GM21576 (cell line): Measurements from ENCODE around the gene BMP2K.

ENCODE experiments used
- ATAC-seq: cut with Tn5 transposase; IDR thresholded peaks from one replicate; pipeline ENCODE4 v1.9.1; 2021; ENCODE audit warnings: mild to moderate bottlenecking, moderate library complexity; ENCODE audit not compliant: unreplicated experiment

Gene BMP2K

GRCh38 chr4:78763763-78764387 lies 12.3 kb upstream of the BMP2K start:
- ATAC-seq = no peak

- ATAC-seq = no peak
Measured at GRCh38 chr4:78764498-78764961, 11.6 kb upstream of the BMP2K start.

DNA sequence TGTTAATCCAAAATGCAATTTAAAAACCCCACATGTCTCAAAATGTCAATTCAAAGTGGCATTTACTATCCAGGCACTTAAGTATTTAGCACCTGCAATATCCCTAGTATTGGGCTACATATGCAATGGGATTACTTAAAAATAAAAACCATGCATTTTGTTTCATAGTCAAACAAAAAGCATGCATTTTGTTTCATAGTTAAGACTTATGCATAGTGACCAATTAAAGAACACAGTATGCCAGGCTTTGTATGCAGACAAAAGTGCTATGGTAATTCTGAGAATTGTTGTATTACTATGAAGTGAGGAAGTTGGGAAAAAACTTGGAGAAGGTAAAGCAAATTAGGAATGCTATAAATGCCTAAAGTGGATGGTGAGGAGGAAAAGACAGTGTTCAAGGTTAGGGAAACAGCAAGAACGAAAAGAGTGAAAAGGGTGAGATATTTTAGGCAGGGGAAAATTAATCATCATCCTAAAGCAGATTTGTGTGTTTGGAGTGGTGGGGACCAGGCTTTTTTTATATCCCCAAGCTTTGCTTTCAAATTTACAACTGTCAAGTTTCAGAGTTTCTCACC lies 10.6 kb upstream of the BMP2K start:
- ATAC-seq = no peak

DNA sequence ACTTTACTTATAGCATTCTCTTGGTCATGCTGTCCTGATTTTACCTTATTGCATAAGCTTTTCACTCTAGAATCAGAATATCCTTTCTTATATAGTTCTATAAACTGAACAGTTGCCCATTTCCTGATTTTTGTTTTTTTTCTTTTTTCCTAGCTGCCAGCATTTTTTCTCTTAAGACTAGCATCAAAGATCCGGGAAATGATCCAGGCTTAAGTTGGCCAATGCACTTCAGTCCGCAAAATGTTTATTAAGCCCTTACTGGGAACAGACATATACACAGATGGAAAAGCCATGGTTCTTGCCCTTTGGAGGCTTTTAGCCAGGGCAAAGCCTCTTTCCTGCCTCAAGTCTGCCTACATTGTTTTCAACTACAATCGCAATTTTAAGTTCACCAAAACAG lies 10.1 kb upstream of the BMP2K start:
- ATAC-seq = no peak

DNA sequence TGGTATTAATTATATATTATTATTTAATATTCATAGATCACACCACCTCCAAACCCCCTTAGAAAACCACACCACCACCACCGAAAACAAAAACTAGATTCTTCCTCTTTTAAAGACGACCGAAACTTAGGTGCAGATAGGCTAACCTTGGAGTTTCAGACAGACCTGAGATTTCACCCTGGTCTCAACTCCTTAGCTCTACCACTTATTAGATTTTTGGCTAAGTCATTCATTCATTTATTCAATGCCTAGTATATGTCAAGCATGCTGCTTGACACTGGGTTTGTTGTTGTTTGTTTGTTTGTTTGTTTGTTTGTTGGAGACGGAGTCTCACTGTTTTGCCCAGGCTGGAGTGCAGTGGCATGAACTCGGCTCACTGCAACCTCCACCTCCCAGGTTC lies 9.5 kb upstream of the BMP2K start:
- peak; percentile 84 for ATAC-seq

DNA sequence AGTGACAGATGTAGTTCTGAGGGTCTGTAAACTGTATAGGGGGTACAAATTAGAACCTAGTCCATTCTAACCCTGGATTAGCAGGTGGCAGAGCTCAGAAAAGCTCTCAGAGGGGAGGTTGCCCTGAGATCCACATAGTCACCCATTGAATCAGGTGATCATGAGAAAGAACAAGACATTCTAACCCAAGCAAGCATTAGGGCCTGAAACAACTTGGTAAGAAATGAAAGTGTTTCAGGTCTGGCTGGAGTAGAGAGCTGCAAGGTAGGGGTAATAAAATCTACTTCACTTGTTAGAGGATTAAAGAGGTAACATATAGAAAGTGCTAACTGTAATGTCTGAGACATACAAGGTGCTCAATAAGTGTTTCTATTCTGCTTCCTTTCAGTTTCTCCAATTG lies 8.8 kb upstream of the BMP2K start:
- peak; percentile 81 for ATAC-seq

DNA sequence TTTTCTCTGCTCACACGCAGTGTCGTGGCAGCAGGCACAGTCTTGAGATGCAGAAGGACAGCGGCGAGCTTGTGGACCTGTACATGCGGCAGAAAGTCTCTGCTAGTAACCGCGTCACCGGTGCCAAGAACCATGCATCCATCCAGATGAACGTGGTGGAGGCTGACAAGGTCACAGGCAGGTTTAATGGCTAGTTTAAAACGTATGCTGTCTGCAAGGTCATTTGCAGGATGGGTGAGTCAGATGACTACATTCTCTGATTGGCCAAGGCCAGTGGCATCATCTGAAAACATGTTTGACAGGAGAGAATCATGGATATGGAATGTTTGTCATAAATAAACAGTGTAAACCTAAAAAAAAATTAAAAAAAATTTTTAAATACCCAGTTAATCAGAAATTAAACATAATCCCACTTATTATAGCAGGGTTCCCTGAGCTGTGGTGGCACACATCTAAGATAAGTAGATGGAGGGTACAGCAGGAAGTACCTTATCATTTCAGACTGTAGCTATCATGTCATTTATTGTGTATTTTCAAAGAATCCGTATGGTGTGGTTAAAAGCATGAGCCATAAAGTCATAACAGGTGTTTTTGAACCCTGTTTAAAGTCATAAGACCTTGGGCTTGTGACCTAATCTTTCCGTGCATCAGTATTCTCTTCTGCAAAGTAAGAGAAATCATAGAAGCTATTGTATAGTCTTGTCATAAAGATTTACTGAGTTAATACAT lies 7.5 kb upstream of the BMP2K start:
- no peak for ATAC-seq

DNA sequence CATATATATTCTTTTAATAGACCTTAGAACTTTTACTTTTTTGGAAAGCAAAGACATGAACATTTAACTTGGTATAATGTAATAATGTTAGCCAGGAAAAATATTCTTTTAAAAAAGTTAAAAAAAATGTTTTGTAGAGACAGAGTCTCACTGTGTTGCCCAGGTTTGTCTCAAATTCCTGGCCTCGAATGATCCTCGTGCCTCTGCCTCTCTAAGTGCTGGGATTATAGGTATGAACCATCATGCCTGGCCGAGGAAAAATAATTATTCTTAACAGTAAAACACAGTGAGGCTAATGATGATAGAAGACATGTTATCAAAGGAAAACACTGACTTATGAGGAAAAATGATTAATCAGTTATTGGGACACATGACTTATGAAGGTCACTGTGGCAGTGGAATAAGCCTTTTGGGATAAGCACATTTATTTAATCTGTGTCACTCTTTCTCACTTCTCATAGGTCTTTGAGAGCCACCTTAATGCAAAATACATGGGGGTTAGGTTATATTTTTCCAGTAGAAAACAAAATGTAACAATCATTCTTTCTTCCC lies 6.0 kb upstream of the BMP2K start:
- ATAC-seq = no peak

GRCh38 chr4:78772526-78773091 lies 3.5 kb upstream of the BMP2K start:
- ATAC-seq = no peak

DNA sequence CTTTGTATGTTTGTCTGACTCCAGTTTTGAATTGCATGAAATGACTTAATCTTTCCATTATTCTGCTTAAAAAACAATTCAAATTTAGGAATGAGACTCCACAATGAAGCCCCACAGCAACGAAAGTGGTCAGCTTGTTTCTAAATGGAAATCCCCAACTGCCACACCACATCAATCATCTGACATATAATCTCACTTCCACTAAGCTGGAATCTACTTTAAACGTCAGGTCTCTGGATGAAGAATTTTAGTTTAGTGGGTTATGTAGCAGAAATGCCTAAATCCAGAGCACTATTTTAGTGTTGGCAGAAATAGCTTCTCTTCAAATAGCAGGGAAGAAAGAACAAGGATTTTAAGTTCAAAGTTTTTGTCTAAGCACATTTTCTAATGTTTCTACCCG lies 1.7 kb upstream of the BMP2K start:
- no peak for ATAC-seq

- peak; percentile 47 for ATAC-seq
Measured at GRCh38 chr4:78775303-78776078, 659 bp upstream of the BMP2K start.

DNA sequence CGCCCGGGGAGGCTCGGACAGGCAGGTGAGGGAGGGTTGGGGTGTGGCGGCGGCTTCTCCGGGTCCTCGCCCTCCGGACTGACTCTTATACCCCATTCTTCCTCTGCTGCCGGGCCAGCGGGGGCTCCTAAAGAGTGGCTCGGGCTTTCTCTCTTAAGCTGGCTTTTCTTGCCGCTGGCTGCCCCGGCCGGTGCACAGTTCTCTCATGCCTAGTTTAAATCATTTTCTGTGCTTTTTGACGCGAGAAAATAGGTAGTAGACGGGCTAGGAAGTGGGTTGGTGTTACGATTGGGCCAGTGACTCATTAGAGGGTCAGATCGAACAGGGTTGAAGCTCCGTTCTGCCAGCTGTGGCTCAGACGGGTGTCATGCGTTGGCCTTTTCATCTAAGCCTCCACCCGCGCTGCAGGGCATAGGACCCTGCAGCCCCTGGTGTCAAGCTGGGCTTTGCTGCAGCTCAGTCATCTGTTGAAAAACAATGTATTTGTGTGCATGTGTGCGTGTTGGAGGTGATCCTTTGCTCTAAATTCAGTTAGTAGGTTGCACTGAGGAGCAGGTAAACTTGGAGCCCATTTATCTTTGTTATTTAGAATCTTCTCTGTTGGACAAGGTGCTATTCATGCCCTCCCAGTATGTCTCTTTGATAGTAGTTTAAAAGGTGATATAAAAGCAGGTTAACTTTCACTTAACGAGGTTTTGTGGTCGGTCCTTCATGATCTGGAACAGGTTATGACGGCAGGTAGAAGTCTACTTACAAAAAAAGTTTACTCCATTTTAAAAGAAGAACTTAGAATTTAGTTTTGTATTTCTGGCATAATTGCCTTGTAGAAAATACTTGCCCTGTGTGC lies 802 bp downstream of the BMP2K start:
- ATAC-seq = peak; percentile 27

- no peak for ATAC-seq
Measured at GRCh38 chr4:78777576-78777940, 1.4 kb downstream of the BMP2K start.

GRCh38 chr4:78778530-78778929 lies 2.4 kb downstream of the BMP2K start:
- ATAC-seq = no peak

- no peak for ATAC-seq
Measured at GRCh38 chr4:78779280-78779679, 3.1 kb downstream of the BMP2K start.

DNA sequence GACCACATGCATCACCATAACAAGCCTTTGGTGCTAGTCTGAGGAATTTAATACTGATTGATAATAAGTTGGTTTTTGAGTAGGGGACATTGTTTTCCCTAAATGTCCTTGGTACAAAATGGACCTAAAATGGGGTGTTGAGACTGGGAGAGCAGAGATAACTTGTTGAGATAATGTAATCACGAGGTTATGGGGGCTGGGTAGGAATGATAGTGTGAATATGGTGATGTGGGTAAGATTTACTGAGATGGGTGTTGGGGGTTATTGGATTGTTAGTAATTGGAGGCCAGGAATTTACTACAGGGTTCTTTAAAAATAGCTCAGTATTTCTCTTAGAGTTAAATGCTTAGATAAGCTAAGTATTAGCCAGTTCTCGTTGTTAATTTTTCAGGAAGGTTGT lies 3.9 kb downstream of the BMP2K start:
- ATAC-seq = no peak

- no peak for ATAC-seq
Measured at GRCh38 chr4:78781139-78781538, 5.0 kb downstream of the BMP2K start.

DNA sequence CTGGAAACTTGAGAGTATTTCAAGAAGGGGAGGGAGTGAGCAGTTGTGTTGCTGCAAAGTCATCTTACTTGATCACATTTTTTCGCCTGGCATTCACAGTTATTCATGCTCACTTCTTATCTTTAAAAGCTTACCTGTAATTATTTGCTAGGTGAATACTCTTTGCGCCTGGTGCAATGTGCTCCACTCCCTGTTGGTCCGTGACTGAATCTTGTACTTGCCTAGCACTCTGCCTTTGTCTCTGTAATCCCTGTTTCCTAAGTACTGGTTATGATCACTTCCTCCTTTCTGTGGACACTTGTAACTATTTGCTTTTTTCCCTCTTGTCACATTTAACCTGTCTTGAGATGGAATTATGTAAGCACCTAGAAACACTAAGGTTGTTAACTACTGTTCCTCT lies 5.8 kb downstream of the BMP2K start:
- ATAC-seq = no peak

- ATAC-seq = no peak
Measured at GRCh38 chr4:78784236-78784865, 8.2 kb downstream of the BMP2K start.
